ENCODE results near the gene HDAC6. TPM values are rescaled to one million over a fixed set of nuclear protein-coding genes. Genes with fewer than 3 reads are reported as not detected.

Gene HDAC6
- total and polyA plus RNA-seq, 10 of the 15 experiments (the other 5 are each of a cell fraction or from before 2014, with no cell fraction given) = 8.3 to 47.0 (median 34.1) TPM

GRCh38 chrX:48801280-48802088 lies at the start of gene HDAC6 (continued):
- TF ChIP-seq TCF7 (IDR thresholded peaks at IDR 0.05; ENCODE audit: borderline replicate concordance) (no peak), JUND (IDR thresholded peaks at IDR 0.05; ENCODE audit: low read depth, low read length) (no peak), SIN3A (IDR thresholded peaks at IDR 0.05; ENCODE audit: low read depth, low read length) (peak; percentile 67; the same call in 1 of the 2 replicates), HSF1 (IDR thresholded peaks at IDR 0.05; ENCODE audit: low read depth, low read length) (no peak), NFYA (IDR thresholded peaks at IDR 0.05; ENCODE audit: borderline replicate concordance, low read depth, low read length) (no peak), NBN (IDR thresholded peaks at IDR 0.05) (peak; percentile 96), ATF2 (IDR thresholded peaks at IDR 0.05; ENCODE audit: low read length) (no peak), CTCF (IDR thresholded peaks at IDR 0.05 in 2 of 3, conservative IDR thresholded peaks at IDR 0.05 in 1 of 3; ENCODE audit: control insufficient read depth in 2 of 3, extremely low read depth in 1 of 3, insufficient read depth in 1 of 3, low read depth in 3 of 3, low read length in 3 of 3) (no peak), SUZ12 (IDR thresholded peaks at IDR 0.05; ENCODE audit: unreplicated experiment) (no peak), NR2C1 (IDR thresholded peaks at IDR 0.05) (0 out of 2 replicates have a peak, but pooled peaks have one; percentile 10), BCLAF1 (IDR thresholded peaks at IDR 0.05) (no peak), CHD2 (IDR thresholded peaks at IDR 0.05; ENCODE audit: borderline replicate concordance, low read depth, low read length) (peak; percentile 97), PAX8 (IDR thresholded peaks at IDR 0.05) (no peak), SP1 (IDR thresholded peaks at IDR 0.05; ENCODE audit: low read depth, low read length) (peak; percentile 79), ATF3 (IDR thresholded peaks at IDR 0.05; ENCODE audit: borderline replicate concordance, extremely low read depth, low read depth, low read length) (peak; percentile 41; the same call in 1 of the 2 replicates), IKZF2 (IDR thresholded peaks at IDR 0.05) (0 out of 4 replicates have a peak, but pooled peaks of 1 of the 2 experiments have one; percentile 33), ZBTB33 (IDR thresholded peaks at IDR 0.05) (no peak), EZH2 (IDR thresholded peaks at IDR 0.05; ENCODE audit: borderline replicate concordance, control insufficient read depth, low read depth, low read length) (no peak), TAF1 (IDR thresholded peaks at IDR 0.05; ENCODE audit: borderline replicate concordance, low read depth, low read length) (0 out of 2 replicates have a peak, but pooled peaks have one; percentile 9)
